CD14-positive monocyte (primary cell): Measurements from ENCODE around the gene DGKH. TPM values are rescaled to one million over a fixed set of nuclear protein-coding genes. Genes with fewer than 3 reads are reported as not detected.
"Not testable (repeated sequence)": the region's sequence is repeated elsewhere in the genome, so short reads cannot be mapped to it uniquely, and the experiment has no call there.

ENCODE experiments used
- DNase-seq, 3 donors: peaks; one replicate each; pipeline ENCODE4 v3.0.0-alpha.2; 2011 to 2022
- H2AFZ ChIP-seq: 2 replicates; pipeline ENCODE4 v1.6.0; 2012; ENCODE audit warnings: mild to moderate bottlenecking, low read depth, low read length, inconsistent platforms; ENCODE audit not compliant: insufficient read depth, poor library complexity, severe bottlenecking
- H3K27ac ChIP-seq, 2 donors: 1 replicate in 1 of 2; 2 replicates in 1 of 2; pipeline ENCODE4 v1.5.1; 2012 to 2013; ENCODE audit warnings: low read length in 2 of 2, control low read depth in 1 of 2, inconsistent platforms in 1 of 2, low read depth in 1 of 2, mild to moderate bottlenecking in 1 of 2
- H3K27me3 ChIP-seq, 2 donors: one replicate each; pipeline versions ENCODE4 v1.6.0 to v1.6.1; 2011 to 2013; ENCODE audit warnings: low read length in 2 of 2; ENCODE audit not compliant: control insufficient read depth in 2 of 2, insufficient read depth in 2 of 2
- H3K36me3 ChIP-seq, 2 donors: replicated peaks in 1 of 2; 1 replicate in 1 of 2; 2 replicates in 1 of 2; pipeline versions ENCODE4 v1.5.1 to v1.6.1; 2012 to 2013; ENCODE audit warnings: low read length in 2 of 2, control low read depth in 1 of 2, inconsistent platforms in 1 of 2, mild to moderate bottlenecking in 1 of 2; ENCODE audit not compliant: insufficient read depth in 2 of 2, control insufficient read depth in 1 of 2
- H3K4me1 ChIP-seq, 2 donors: 1 replicate in 1 of 2; 2 replicates in 1 of 2; pipeline versions ENCODE4 v1.5.1 to v1.6.1; 2012 to 2013; ENCODE audit warnings: low read length in 2 of 2, control low read depth in 1 of 2, inconsistent platforms in 1 of 2, mild to moderate bottlenecking in 1 of 2, moderate library complexity in 1 of 2; ENCODE audit not compliant: insufficient read depth in 2 of 2, control insufficient read depth in 1 of 2
- H3K4me2 ChIP-seq: replicated peaks from 2 replicates; pipeline ENCODE3; 2012; ENCODE audit warnings: low read length, moderate library complexity, mild to moderate bottlenecking; ENCODE audit not compliant: poor library complexity, severe bottlenecking; ENCODE audit errors: extremely low read depth
- H3K4me3 ChIP-seq, 3 experiments: fragments of 200-600 bp in 1 of 3; sonication (generic) in 1 of 3; replicated peaks in 1 of 3; 1 replicate in 2 of 3; 2 replicates in 1 of 3; pipeline ENCODE4 v1.5.1; 2011 to 2013; ENCODE audit warnings: low read length in 3 of 3, mild to moderate bottlenecking in 3 of 3, control low read depth in 2 of 3, low read depth in 2 of 3, inconsistent platforms in 1 of 3, moderate library complexity in 1 of 3
- H3K79me2 ChIP-seq: 2 replicates; pipeline ENCODE4 v1.6.0; 2012; ENCODE audit warnings: mild to moderate bottlenecking, control low read depth, inconsistent platforms, low read length, moderate library complexity; ENCODE audit not compliant: insufficient read depth
- H3K9ac ChIP-seq: 2 replicates; pipeline ENCODE4 v1.6.0; 2017; ENCODE audit warnings: low read length, mild to moderate bottlenecking; ENCODE audit not compliant: insufficient read depth, poor library complexity, severe bottlenecking
- H3K9me3 ChIP-seq, 2 donors: replicated peaks in 1 of 2; 1 replicate in 1 of 2; 2 replicates in 1 of 2; pipeline versions ENCODE4 v1.5.1 to v1.6.1; 2012 to 2013; ENCODE audit warnings: low read length in 2 of 2, control low read depth in 1 of 2; ENCODE audit not compliant: control insufficient read depth in 1 of 2, insufficient read depth in 1 of 2
- H4K20me1 ChIP-seq: 2 replicates; pipeline ENCODE4 v1.6.0; 2012; ENCODE audit warnings: mild to moderate bottlenecking, low read length, control low read depth, moderate library complexity; ENCODE audit not compliant: insufficient read depth
- H3K27ac Mint-ChIP-seq, 7 donors: one replicate each; pipeline ENCODE4 v1.8.0; 2020; ENCODE audit warnings: mild to moderate bottlenecking in 7 of 7, mixed read lengths in 7 of 7, moderate library complexity in 6 of 7, inconsistent platforms in 2 of 7
- H3K27me3 Mint-ChIP-seq, 3 donors: one replicate each; pipeline ENCODE4 v1.8.0; 2021 to 2022; ENCODE audit warnings: low read depth in 3 of 3, mild to moderate bottlenecking in 3 of 3, mixed read lengths in 3 of 3, moderate library complexity in 3 of 3, inconsistent platforms in 1 of 3
- H3K36me3 Mint-ChIP-seq, 2 donors: one replicate each; pipeline ENCODE4 v1.8.0; 2020; ENCODE audit warnings: mixed read lengths in 2 of 2, inconsistent platforms in 1 of 2, mild to moderate bottlenecking in 1 of 2
- H3K4me1 Mint-ChIP-seq: one replicate; pipeline ENCODE4 v1.8.0; 2020; ENCODE audit warnings: mild to moderate bottlenecking, mixed read lengths
- H3K4me3 Mint-ChIP-seq, 2 donors: one replicate each; pipeline ENCODE4 v1.8.0; 2020; ENCODE audit warnings: mild to moderate bottlenecking in 2 of 2, mixed read lengths in 2 of 2, moderate library complexity in 1 of 2
- H3K9me3 Mint-ChIP-seq, 7 donors: one replicate each; pipeline ENCODE4 v1.8.0; 2020 to 2022; ENCODE audit warnings: mixed read lengths in 7 of 7, mild to moderate bottlenecking in 6 of 7, moderate library complexity in 6 of 7, inconsistent platforms in 2 of 7
- WGBS: methylation state at CpG from one replicate; pipeline ENCODE4 v1.1.5; 2013; ENCODE audit warnings: missing lambda C conversion rate; ENCODE audit not compliant: insufficient coverage; 5-methylcytosine and 5-hydroxymethylcytosine counted together
- intact Hi-C, 2 donors: fragments of 100-400 bp; cut with micrococcal nuclease; formaldehyde crosslinking; loops; one replicate each; pipeline versions ENCODE4 v1.15.0 to v1.15.1; 2023
- polyA plus RNA-seq, 3 donors: library from polyadenylated mRNA; depleted of rRNA in 1 of 3; unstranded in 2 of 3; stranded (reverse) in 1 of 3; fragments of 300-500 nt in 2 of 3; fragments of >200 nt in 1 of 3; fragmentation: Illumina TruSeq in 2 of 3; gene quantifications; 1 replicate in 2 of 3; 2 replicates in 1 of 3; pipeline ENCODE4 v1.2.3, GENCODE V29; 2012 to 2021
- TF ChIP-seq, protein P1 (sequence below): fragments of 200-600 bp; IDR thresholded peaks from one replicate; pipeline ENCODE4 v1.8.0; 2022; ENCODE audit warnings: antibody characterized with exemption, mild to moderate bottlenecking

Gene DGKH
- polyA plus RNA-seq, 3 donors = 0.10 to 0.79 (median 0.15) TPM

DNA sequence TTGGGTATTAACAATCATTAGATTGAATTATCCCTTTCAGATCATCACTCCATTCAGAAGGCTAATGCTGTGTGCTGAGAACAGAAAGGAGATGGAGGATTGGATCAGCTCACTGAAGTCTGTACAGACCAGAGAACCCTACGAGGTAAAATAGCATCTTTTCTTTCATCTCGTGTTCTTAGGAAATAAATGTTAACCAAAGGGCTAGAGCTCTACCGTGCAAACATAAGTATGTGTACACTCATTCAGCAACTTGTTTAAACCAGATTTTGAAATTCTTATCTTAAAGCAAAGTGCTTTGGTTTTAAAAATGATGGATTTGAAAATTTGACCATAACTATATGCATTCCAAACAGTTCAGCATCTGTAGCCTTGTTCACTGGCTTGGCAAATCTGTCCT is 106.8 kb downstream of the DGKH start:
- no peak overlapping the region for H3K4me2 ChIP-seq
- Mint-ChIP-seq H3K4me3 (no peak overlapping the region), H3K27me3 (peaks cover 0 to 2% (median 0%) of the 10 kb centered on the region in 3 donors), H3K9me3 (no peaks in the 10 kb centered on the region), H3K27ac (no peak overlapping the region), H3K4me1 (no peaks in the 10 kb centered on the region), H3K36me3 (peaks cover 8% of the 10 kb centered on the region in 2 donors)
- no peak for DNase-seq
- H3K36me3 ChIP-seq = no peaks in the 10 kb centered on the region
- no peaks in the 10 kb centered on the region for H3K9me3 ChIP-seq
- TF ChIP-seq, protein P1, sequence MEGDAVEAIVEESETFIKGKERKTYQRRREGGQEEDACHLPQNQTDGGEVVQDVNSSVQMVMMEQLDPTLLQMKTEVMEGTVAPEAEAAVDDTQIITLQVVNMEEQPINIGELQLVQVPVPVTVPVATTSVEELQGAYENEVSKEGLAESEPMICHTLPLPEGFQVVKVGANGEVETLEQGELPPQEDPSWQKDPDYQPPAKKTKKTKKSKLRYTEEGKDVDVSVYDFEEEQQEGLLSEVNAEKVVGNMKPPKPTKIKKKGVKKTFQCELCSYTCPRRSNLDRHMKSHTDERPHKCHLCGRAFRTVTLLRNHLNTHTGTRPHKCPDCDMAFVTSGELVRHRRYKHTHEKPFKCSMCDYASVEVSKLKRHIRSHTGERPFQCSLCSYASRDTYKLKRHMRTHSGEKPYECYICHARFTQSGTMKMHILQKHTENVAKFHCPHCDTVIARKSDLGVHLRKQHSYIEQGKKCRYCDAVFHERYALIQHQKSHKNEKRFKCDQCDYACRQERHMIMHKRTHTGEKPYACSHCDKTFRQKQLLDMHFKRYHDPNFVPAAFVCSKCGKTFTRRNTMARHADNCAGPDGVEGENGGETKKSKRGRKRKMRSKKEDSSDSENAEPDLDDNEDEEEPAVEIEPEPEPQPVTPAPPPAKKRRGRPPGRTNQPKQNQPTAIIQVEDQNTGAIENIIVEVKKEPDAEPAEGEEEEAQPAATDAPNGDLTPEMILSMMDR = no peak
- H3K27me3 ChIP-seq = no peaks in the 10 kb centered on the region
- no peak overlapping the region for H3K4me3 ChIP-seq
- no peak overlapping the region for H3K27ac ChIP-seq
- intact Hi-C loops = no loop called here
- no peaks in the 10 kb centered on the region for H3K79me2 ChIP-seq
- H3K4me1 ChIP-seq = no peaks in the 10 kb centered on the region
- H2AFZ ChIP-seq = no peak overlapping the region
- no peaks in the 10 kb centered on the region for H4K20me1 ChIP-seq
- 100% methylated on average over 1 of the region's 3 CpGs for WGBS
- no peak overlapping the region for H3K9ac ChIP-seq

DNA sequence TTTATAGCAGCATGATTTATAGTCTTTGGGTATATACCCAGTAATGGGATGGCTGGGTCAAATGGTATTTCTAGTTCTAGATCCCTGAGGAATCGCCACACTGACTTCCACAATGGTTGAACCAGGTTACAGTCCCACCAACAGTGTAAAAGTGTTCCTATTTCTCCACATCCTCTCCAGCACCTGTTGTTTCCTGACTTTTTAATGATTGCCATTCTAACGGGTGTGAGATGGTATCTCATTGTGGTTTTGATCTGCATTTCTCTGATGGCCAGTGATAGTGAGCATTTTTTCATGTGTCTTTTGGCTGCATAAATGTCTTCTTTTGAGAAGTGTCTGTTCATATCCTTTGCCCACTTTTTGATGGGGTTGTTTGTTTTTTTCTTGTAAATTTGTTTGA is 114.9 kb downstream of the DGKH start:
- H3K9ac ChIP-seq, H2AFZ ChIP-seq, H3K4me3 Mint-ChIP-seq, DNase-seq, H3K36me3 ChIP-seq, intact Hi-C loops, H3K4me2 ChIP-seq, H3K4me1 ChIP-seq, H3K27me3 Mint-ChIP-seq, H3K27ac ChIP-seq, H3K4me3 ChIP-seq, H3K27ac Mint-ChIP-seq, H3K79me2 ChIP-seq, H3K9me3 Mint-ChIP-seq, H3K9me3 ChIP-seq, H3K27me3 ChIP-seq, H4K20me1 ChIP-seq, H3K4me1 Mint-ChIP-seq: not testable (repeated sequence)
- peaks cover 7 to 12% of the 10 kb centered on the region in 2 donors for H3K36me3 Mint-ChIP-seq
- WGBS = no CpG with 5 or more reads among the region's 2 CpGs

DNA sequence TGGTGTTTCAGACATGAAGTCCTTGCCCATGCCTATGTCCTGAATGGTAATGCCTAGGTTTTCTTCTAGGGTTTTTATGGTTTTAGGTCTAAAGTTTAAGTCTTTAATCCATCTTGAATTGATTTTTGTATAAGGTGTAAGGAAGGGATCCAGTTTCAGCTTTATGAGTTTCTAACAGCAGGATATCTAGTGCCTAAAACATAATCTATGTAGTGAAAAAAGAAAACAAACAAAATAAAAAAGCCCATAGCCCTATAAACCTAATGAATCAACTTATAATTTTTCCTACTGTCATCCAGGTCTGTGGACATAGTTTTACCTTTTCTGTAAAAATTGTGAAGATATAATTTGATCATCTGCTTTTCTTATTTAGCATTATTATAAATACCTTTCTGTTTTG is 115.5 kb downstream of the DGKH start:
- H3K9me3 ChIP-seq, H3K4me1 ChIP-seq, H3K27ac ChIP-seq, H3K4me2 ChIP-seq, H3K4me3 Mint-ChIP-seq, H3K4me1 Mint-ChIP-seq, DNase-seq, H3K9ac ChIP-seq, H3K79me2 ChIP-seq, H3K27ac Mint-ChIP-seq, H3K36me3 ChIP-seq, H3K27me3 Mint-ChIP-seq, H3K27me3 ChIP-seq, H3K9me3 Mint-ChIP-seq, H3K4me3 ChIP-seq, intact Hi-C loops, H2AFZ ChIP-seq, H4K20me1 ChIP-seq: not testable (repeated sequence)
- peaks cover 9 to 12% of the 10 kb centered on the region in 2 donors for H3K36me3 Mint-ChIP-seq
